ENCODE results near the gene ZNF484.
A peak's percentile ranks its signal among the peaks of the same experiment; 100 is the strongest.
"Not testable (repeated sequence)": the region's sequence is repeated elsewhere in the genome, so short reads cannot be mapped to it uniquely, and the experiment has no call there.

The ZNF484 gene
- 32.2 to 40.2 (median 40.1) reads per million in 3 donors for total RNA-seq

- Histone ChIP-seq H3K27me3 (replicated peaks; ENCODE audit: control insufficient read depth, insufficient read depth, low read length, poor library complexity, severe bottlenecking) (no peaks in the 10 kb centered on the region), H3K4me3 (ENCODE audit: insufficient read depth, low read depth, low read length, poor library complexity, severe bottlenecking) (peak within 1 kb of the TSS; percentile 70), H3K4me1 (ENCODE audit: control insufficient read depth, insufficient read depth, low read length, poor library complexity, severe bottlenecking) (peaks cover 9% of the 10 kb centered on the region), H3K36me3 (ENCODE audit: control insufficient read depth, insufficient read depth, low read length) (no peaks in the 10 kb centered on the region), H3K9me3 (ENCODE audit: control insufficient read depth, low read length) (no peaks in the 10 kb centered on the region), H3K27ac (ENCODE audit: insufficient read depth, low read length, poor library complexity, severe bottlenecking) (peak within 1 kb of the TSS; percentile 79)
- peak; percentile 91 to 96 (median 93) for DNase-seq
Observed at GRCh38 chr9:92877531-92878430, at the start of gene ZNF484. TSS of gene ZNF484 (minus strand) at chr9:92878038. CDS start at chr9:92875029, 3,009 bp downstream.

- Histone ChIP-seq H3K27ac (ENCODE audit: insufficient read depth, low read length, poor library complexity, severe bottlenecking) (no peak overlapping the region), H3K4me3 (ENCODE audit: insufficient read depth, low read depth, low read length, poor library complexity, severe bottlenecking) (no peak overlapping the region), H3K27me3 (replicated peaks; ENCODE audit: control insufficient read depth, insufficient read depth, low read length, poor library complexity, severe bottlenecking) (no peaks in the 10 kb centered on the region), H3K36me3 (ENCODE audit: control insufficient read depth, insufficient read depth, low read length) (no peaks in the 10 kb centered on the region), H3K4me1 (ENCODE audit: control insufficient read depth, insufficient read depth, low read length, poor library complexity, severe bottlenecking) (no peaks in the 10 kb centered on the region), H3K9me3 (ENCODE audit: control insufficient read depth, low read length) (no peaks in the 10 kb centered on the region)
- no peak for DNase-seq
Observed at GRCh38 chr9:92920437-92920836, 42.6 kb upstream of the ZNF484 start.

GRCh38 chr9:92917176-92917800 lies 39.5 kb upstream of the ZNF484 start:
- Histone ChIP-seq H3K4me3 (ENCODE audit: insufficient read depth, low read depth, low read length, poor library complexity, severe bottlenecking) (no peak overlapping the region), H3K4me1 (ENCODE audit: control insufficient read depth, insufficient read depth, low read length, poor library complexity, severe bottlenecking) (no peaks in the 10 kb centered on the region), H3K27ac (ENCODE audit: insufficient read depth, low read length, poor library complexity, severe bottlenecking) (no peak overlapping the region), H3K36me3 (ENCODE audit: control insufficient read depth, insufficient read depth, low read length) (no peaks in the 10 kb centered on the region), H3K9me3 (ENCODE audit: control insufficient read depth, low read length) (no peaks in the 10 kb centered on the region), H3K27me3 (replicated peaks; ENCODE audit: control insufficient read depth, insufficient read depth, low read length, poor library complexity, severe bottlenecking) (no peaks in the 10 kb centered on the region)
- no peak for DNase-seq

- Histone ChIP-seq H3K9me3 (ENCODE audit: control insufficient read depth, low read length) (no peaks in the 10 kb centered on the region), H3K4me3 (ENCODE audit: insufficient read depth, low read depth, low read length, poor library complexity, severe bottlenecking) (no peak overlapping the region), H3K27ac (ENCODE audit: insufficient read depth, low read length, poor library complexity, severe bottlenecking) (no peak overlapping the region), H3K27me3 (replicated peaks; ENCODE audit: control insufficient read depth, insufficient read depth, low read length, poor library complexity, severe bottlenecking) (no peaks in the 10 kb centered on the region), H3K4me1 (ENCODE audit: control insufficient read depth, insufficient read depth, low read length, poor library complexity, severe bottlenecking) (no peaks in the 10 kb centered on the region), H3K36me3 (ENCODE audit: control insufficient read depth, insufficient read depth, low read length) (no peaks in the 10 kb centered on the region)
- no peak for DNase-seq
Observed at GRCh38 chr9:92911511-92912475, 34.0 kb upstream of the ZNF484 start.

- DNase-seq; H3K36me3 ChIP-seq (ENCODE audit: control insufficient read depth, insufficient read depth, low read length); H3K4me3 ChIP-seq (ENCODE audit: insufficient read depth, low read depth, low read length, poor library complexity, severe bottlenecking): not testable (repeated sequence)
Observed at GRCh38 chr9:92905137-92905536, 27.3 kb upstream of the ZNF484 start.

GRCh38 chr9:92897323-92897722 lies 19.5 kb upstream of the ZNF484 start:
- no peak overlapping the region for H3K4me3 ChIP-seq (ENCODE audit: insufficient read depth, low read depth, low read length, poor library complexity, severe bottlenecking)
- no peak overlapping the region for H3K27ac ChIP-seq (ENCODE audit: insufficient read depth, low read length, poor library complexity, severe bottlenecking)
- no peaks in the 10 kb centered on the region for H3K4me1 ChIP-seq (ENCODE audit: control insufficient read depth, insufficient read depth, low read length, poor library complexity, severe bottlenecking)
- no peaks in the 10 kb centered on the region for H3K36me3 ChIP-seq (ENCODE audit: control insufficient read depth, insufficient read depth, low read length)
- DNase-seq: no peak
- H3K27me3 ChIP-seq (replicated peaks; ENCODE audit: control insufficient read depth, insufficient read depth, low read length, poor library complexity, severe bottlenecking): no peaks in the 10 kb centered on the region
- H3K9me3 ChIP-seq (ENCODE audit: control insufficient read depth, low read length): no peaks in the 10 kb centered on the region

More at GRCh38 chr9:92905137-92905536, 27.3 kb upstream of the ZNF484 start:
- not testable (repeated sequence) for H3K9me3 ChIP-seq (ENCODE audit: control insufficient read depth, low read length); H3K4me1 ChIP-seq (ENCODE audit: control insufficient read depth, insufficient read depth, low read length, poor library complexity, severe bottlenecking); H3K27me3 ChIP-seq (replicated peaks; ENCODE audit: control insufficient read depth, insufficient read depth, low read length, poor library complexity, severe bottlenecking); H3K27ac ChIP-seq (ENCODE audit: insufficient read depth, low read length, poor library complexity, severe bottlenecking)

GRCh38 chr9:92895812-92896436 lies 18.1 kb upstream of the ZNF484 start:
- no peaks in the 10 kb centered on the region for H3K36me3 ChIP-seq (ENCODE audit: control insufficient read depth, insufficient read depth, low read length)
- H3K4me1 ChIP-seq (ENCODE audit: control insufficient read depth, insufficient read depth, low read length, poor library complexity, severe bottlenecking): no peaks in the 10 kb centered on the region
- H3K27me3 ChIP-seq (replicated peaks; ENCODE audit: control insufficient read depth, insufficient read depth, low read length, poor library complexity, severe bottlenecking): no peaks in the 10 kb centered on the region
- H3K9me3 ChIP-seq (ENCODE audit: control insufficient read depth, low read length): no peaks in the 10 kb centered on the region
- no peak overlapping the region for H3K4me3 ChIP-seq (ENCODE audit: insufficient read depth, low read depth, low read length, poor library complexity, severe bottlenecking)
- no peak overlapping the region for H3K27ac ChIP-seq (ENCODE audit: insufficient read depth, low read length, poor library complexity, severe bottlenecking)
- DNase-seq: no peak

GRCh38 chr9:92894711-92895362 lies 17.0 kb upstream of the ZNF484 start:
- DNase-seq: no peak
- Histone ChIP-seq H3K9me3 (ENCODE audit: control insufficient read depth, low read length) (no peaks in the 10 kb centered on the region), H3K36me3 (ENCODE audit: control insufficient read depth, insufficient read depth, low read length) (no peaks in the 10 kb centered on the region), H3K27me3 (replicated peaks; ENCODE audit: control insufficient read depth, insufficient read depth, low read length, poor library complexity, severe bottlenecking) (no peaks in the 10 kb centered on the region), H3K4me1 (ENCODE audit: control insufficient read depth, insufficient read depth, low read length, poor library complexity, severe bottlenecking) (no peaks in the 10 kb centered on the region), H3K4me3 (ENCODE audit: insufficient read depth, low read depth, low read length, poor library complexity, severe bottlenecking) (no peak overlapping the region), H3K27ac (ENCODE audit: insufficient read depth, low read length, poor library complexity, severe bottlenecking) (no peak overlapping the region)
